ENCODE data around the gene OR52B6.
A peak's percentile ranks its signal among the peaks of the same experiment; 100 is the strongest.

OR52B6 gene

GRCh38 chr11:5622802-5623201 lies 42.1 kb downstream of the OR52B6 start (continued):
- TF ChIP-seq POU6F1 (CRISPR knock-in tag; IDR thresholded peaks at IDR 0.05; ENCODE audit: borderline replicate concordance, low read depth) (no peak), PPARA (CRISPR knock-in tag; IDR thresholded peaks at IDR 0.05; ENCODE audit: borderline replicate concordance) (no peak), TCF4 (CRISPR knock-in tag; IDR thresholded peaks at IDR 0.05; ENCODE audit: borderline replicate concordance) (no peak)

DNA sequence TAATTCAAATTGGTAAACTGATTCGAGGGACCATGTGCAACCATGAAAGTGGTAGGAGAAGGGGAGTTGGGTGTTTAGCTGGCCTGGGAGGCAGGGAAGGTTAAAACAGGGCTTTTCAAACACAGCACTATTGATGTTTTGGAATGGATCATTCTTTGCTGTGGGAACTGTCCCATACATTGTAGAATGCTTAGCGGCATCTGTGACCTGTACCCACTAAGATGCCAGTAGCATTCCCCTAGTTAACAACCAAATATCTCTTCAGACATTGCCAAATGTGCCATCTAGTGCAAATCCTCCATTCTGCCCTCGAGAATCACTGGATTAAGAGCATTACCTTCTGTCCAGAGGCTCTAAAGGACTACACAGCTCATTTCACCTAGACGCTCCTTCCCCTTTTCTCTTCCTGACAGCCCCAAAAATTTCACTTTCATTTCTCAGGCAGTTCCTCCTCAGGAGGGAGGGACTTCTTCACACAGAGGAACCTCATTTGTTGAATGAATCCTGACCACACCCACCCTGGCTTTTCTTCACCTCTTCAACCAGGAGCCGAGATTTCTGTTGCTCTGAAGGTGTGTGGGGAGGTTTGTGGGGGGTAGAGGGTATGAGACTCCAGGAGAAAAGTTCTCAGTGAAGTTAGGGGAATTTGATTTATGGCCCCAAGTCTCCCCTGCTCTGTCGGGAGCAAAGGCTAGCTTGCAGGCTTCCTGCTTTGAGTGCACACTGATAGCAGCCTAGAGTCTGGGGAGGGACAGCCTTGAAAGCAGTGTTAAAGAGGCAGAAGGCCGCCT lies 44.0 kb downstream of the OR52B6 start, which contains the start of gene TRIM34:
Gene TRIM34 (plus strand): TSS at position 513 of the 791 bp plus-strand sequence. CDS start 7,331 bp downstream, outside the sequence.
- TF ChIP-seq RARB (CRISPR knock-in tag; IDR thresholded peaks at IDR 0.05) (no peak), GLIS3 (CRISPR knock-in tag; IDR thresholded peaks at IDR 0.05) (no peak), ISL1 (CRISPR knock-in tag; IDR thresholded peaks at IDR 0.05) (no peak), TOX (CRISPR knock-in tag; IDR thresholded peaks at IDR 0.05; ENCODE audit: borderline replicate concordance) (no peak), ZNF8 (CRISPR knock-in tag; IDR thresholded peaks at IDR 0.05) (no peak), ESRRG (CRISPR knock-in tag; IDR thresholded peaks at IDR 0.05) (no peak), CSDC2 (CRISPR knock-in tag; IDR thresholded peaks at IDR 0.05) (no peak), ZNF565 (CRISPR knock-in tag; conservative IDR thresholded peaks at IDR 0.05; ENCODE audit: low read depth) (no peak), SNAI2 (CRISPR knock-in tag; IDR thresholded peaks at IDR 0.05) (no peak), ZC3H10 (CRISPR knock-in tag; IDR thresholded peaks at IDR 0.05) (no peak), TCF4 (CRISPR knock-in tag; IDR thresholded peaks at IDR 0.05; ENCODE audit: borderline replicate concordance) (no peak), PPARA (CRISPR knock-in tag; IDR thresholded peaks at IDR 0.05; ENCODE audit: borderline replicate concordance) (no peak), CREB5 (CRISPR knock-in tag; IDR thresholded peaks at IDR 0.05; ENCODE audit: low read depth) (no peak), ZFP30 (CRISPR knock-in tag; IDR thresholded peaks at IDR 0.05) (no peak)
- TF ChIP-seq, protein P1, sequence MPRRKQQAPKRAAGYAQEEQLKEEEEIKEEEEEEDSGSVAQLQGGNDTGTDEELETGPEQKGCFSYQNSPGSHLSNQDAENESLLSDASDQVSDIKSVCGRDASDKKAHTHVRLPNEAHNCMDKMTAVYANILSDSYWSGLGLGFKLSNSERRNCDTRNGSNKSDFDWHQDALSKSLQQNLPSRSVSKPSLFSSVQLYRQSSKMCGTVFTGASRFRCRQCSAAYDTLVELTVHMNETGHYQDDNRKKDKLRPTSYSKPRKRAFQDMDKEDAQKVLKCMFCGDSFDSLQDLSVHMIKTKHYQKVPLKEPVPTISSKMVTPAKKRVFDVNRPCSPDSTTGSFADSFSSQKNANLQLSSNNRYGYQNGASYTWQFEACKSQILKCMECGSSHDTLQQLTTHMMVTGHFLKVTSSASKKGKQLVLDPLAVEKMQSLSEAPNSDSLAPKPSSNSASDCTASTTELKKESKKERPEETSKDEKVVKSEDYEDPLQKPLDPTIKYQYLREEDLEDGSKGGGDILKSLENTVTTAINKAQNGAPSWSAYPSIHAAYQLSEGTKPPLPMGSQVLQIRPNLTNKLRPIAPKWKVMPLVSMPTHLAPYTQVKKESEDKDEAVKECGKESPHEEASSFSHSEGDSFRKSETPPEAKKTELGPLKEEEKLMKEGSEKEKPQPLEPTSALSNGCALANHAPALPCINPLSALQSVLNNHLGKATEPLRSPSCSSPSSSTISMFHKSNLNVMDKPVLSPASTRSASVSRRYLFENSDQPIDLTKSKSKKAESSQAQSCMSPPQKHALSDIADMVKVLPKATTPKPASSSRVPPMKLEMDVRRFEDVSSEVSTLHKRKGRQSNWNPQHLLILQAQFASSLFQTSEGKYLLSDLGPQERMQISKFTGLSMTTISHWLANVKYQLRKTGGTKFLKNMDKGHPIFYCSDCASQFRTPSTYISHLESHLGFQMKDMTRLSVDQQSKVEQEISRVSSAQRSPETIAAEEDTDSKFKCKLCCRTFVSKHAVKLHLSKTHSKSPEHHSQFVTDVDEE (CRISPR knock-in tag; IDR thresholded peaks at IDR 0.05) = no peak
- TF ChIP-seq, protein P2, sequence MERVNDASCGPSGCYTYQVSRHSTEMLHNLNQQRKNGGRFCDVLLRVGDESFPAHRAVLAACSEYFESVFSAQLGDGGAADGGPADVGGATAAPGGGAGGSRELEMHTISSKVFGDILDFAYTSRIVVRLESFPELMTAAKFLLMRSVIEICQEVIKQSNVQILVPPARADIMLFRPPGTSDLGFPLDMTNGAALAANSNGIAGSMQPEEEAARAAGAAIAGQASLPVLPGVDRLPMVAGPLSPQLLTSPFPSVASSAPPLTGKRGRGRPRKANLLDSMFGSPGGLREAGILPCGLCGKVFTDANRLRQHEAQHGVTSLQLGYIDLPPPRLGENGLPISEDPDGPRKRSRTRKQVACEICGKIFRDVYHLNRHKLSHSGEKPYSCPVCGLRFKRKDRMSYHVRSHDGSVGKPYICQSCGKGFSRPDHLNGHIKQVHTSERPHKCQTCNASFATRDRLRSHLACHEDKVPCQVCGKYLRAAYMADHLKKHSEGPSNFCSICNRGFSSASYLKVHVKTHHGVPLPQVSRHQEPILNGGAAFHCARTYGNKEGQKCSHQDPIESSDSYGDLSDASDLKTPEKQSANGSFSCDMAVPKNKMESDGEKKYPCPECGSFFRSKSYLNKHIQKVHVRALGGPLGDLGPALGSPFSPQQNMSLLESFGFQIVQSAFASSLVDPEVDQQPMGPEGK (CRISPR knock-in tag; IDR thresholded peaks at IDR 0.05; ENCODE audit: borderline replicate concordance) = no peak
- ATAC-seq = peak; percentile 94

GRCh38 chr11:5625281-5625680 lies 44.6 kb downstream of the OR52B6 start:
- no peak; the same call in 2 of the 3 replicates for ATAC-seq
- TF ChIP-seq, protein P1 (CRISPR knock-in tag; IDR thresholded peaks at IDR 0.05) = no peak
- no peak for TF ChIP-seq POU6F1 (CRISPR knock-in tag; IDR thresholded peaks at IDR 0.05; ENCODE audit: borderline replicate concordance, low read depth)
- TF ChIP-seq, protein P3, sequence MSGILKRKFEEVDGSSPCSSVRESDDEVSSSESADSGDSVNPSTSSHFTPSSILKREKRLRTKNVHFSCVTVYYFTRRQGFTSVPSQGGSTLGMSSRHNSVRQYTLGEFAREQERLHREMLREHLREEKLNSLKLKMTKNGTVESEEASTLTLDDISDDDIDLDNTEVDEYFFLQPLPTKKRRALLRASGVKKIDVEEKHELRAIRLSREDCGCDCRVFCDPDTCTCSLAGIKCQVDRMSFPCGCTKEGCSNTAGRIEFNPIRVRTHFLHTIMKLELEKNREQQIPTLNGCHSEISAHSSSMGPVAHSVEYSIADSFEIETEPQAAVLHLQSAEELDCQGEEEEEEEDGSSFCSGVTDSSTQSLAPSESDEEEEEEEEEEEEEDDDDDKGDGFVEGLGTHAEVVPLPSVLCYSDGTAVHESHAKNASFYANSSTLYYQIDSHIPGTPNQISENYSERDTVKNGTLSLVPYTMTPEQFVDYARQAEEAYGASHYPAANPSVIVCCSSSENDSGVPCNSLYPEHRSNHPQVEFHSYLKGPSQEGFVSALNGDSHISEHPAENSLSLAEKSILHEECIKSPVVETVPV (CRISPR knock-in tag; IDR thresholded peaks at IDR 0.05) = no peak
- TF ChIP-seq, protein P2 (CRISPR knock-in tag; IDR thresholded peaks at IDR 0.05; ENCODE audit: borderline replicate concordance) = no peak
- no peak for TF ChIP-seq ARNTL (CRISPR knock-in tag; IDR thresholded peaks at IDR 0.05; ENCODE audit: borderline replicate concordance, low read depth)
- no peak for TF ChIP-seq TOX (CRISPR knock-in tag; IDR thresholded peaks at IDR 0.05; ENCODE audit: borderline replicate concordance)
- no peak for TF ChIP-seq PPARA (CRISPR knock-in tag; IDR thresholded peaks at IDR 0.05; ENCODE audit: borderline replicate concordance)
- no peak for TF ChIP-seq ZC3H10 (CRISPR knock-in tag; IDR thresholded peaks at IDR 0.05)
